ENCODE measurements around the gene GMPPA.

Gene GMPPA

GRCh38 chr2:219467736-219468075, 31.0 kb upstream of the GMPPA start:
- no peak for DNase-seq (ENCODE audit: low read depth, low spot score)

- DNase-seq (ENCODE audit: low read depth, low spot score): no peak
Measured at GRCh38 chr2:219468410-219469185, 30.1 kb upstream of the GMPPA start.

DNA sequence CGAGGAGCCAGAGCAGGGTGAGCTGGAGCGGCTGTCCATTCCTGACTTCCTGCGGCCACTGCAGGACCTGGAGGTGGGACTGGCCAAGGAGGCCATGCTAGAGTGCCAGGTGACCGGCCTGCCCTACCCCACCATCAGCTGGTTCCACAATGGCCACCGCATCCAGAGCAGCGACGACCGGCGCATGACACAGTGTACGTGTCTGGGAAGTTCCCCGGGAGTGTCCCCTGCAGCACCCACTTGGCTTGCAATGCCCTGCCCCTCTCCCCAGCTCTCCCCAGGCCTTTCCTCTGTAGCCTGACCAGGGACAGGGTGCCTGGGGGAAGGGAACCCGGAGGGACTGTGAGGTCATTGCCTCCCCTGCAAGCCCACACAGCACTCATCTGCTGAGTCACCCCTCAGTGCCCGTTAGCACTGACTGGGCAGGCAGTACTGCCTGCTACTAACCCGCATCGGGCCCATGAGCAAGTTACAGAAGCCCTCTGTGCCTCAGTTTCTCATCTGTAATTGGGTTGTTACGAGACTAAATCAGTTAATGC, 29.4 kb upstream of the GMPPA start:
- DNase-seq (ENCODE audit: low read depth, low spot score): no peak

DNA sequence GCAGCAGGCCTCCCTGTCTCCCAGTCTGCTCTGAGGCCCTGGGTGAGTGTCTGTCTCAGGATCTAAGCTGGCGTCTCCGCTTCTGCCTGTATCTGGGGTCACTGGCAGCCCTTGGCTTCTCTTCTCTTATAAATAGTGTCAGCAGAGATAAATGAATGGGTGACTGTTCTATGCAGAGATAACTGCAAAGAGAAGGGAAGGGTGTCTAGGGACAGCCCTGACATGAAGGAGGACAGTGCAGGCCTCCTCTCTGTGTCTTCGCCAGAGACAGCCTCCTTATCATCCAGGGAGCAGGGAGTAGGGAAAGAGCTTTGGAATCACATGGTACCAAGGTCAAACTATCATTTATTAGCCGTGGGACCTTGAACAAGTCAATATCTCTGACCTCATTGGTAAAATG, 28.3 kb upstream of the GMPPA start:
- DNase-seq (ENCODE audit: low read depth, low spot score): no peak

- DNase-seq (ENCODE audit: low read depth, low spot score): no peak
Measured at GRCh38 chr2:219471476-219472371, 27.0 kb upstream of the GMPPA start.

DNA sequence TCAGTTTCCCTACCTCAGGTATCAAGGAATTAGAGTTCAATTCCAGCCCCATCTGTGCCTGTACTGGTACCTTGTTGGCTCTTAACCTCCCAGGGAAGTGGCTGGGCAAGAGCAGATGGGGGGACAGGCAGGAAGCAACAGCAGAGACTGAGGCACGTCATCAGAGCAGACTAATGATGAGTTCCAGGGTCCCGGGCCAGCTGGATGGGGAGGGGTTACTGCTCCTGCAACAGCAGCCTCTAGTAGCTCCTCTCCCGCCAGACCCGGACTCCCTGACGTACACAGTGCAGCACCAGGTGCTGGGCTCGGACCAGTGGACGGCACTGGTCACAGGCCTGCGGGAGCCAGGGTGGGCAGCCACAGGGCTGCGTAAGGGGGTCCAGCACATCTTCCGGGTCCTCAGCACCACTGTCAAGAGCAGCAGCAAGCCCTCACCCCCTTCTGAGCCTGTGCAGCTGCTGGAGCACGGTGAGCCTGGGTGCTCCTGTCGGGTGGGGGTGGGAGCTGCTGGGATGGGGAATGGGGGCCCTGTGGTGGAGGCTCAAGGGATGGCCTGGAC, 26.0 kb upstream of the GMPPA start:
- DNase-seq (ENCODE audit: low read depth, low spot score): no peak

DNA sequence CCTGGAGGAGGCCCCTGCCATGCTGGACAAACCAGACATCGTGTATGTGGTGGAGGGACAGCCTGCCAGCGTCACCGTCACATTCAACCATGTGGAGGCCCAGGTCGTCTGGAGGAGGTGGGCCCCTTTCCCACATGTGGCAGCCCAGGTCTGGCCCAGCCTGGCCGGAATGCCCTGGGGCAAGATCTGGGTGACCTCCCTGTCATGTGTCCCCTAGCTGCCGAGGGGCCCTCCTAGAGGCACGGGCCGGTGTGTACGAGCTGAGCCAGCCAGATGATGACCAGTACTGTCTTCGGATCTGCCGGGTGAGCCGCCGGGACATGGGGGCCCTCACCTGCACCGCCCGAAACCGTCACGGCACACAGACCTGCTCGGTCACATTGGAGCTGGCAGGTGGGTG, 25.2 kb upstream of the GMPPA start:
- DNase-seq (ENCODE audit: low read depth, low spot score): no peak

DNA sequence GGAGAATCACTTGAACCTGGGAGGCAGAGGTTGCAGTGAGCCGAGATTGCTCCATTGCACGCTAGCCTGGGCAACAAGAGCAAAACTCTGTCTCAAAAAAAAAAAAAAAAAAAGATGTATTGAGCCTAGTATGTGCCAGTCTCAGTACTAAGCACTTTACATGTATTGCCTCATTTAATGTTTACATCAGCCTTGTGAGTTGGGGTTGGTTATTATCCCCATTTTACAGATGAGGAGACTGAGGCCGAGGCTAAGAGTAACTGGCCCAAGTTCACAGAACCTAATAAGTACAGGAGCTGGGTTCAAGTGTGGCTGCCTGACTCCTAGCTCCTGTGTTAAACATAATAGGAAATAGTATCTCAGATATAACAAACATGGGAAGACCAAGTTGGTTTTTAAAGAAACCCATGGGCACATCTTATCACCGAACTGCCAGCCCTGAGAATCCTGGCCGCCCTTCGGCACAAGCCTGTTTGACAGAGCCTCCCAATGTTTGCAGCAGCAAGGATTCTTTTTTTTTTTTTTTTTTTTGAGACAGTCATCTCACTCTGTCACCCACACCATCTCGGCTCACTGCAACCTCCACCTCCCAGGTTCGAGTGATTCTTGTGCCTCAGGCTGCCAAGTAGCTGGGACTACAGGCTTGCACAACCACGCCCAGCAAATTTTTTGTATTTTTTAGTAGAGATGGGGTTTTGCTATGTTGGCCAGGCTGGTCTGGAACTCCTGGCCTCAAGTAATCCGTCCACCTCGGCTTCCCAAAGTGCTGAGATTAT, 24.2 kb upstream of the GMPPA start:
- no peak for DNase-seq (ENCODE audit: low read depth, low spot score)

GRCh38 chr2:219475278-219475677, 23.4 kb upstream of the GMPPA start:
- DNase-seq (ENCODE audit: low read depth, low spot score): no peak

DNA sequence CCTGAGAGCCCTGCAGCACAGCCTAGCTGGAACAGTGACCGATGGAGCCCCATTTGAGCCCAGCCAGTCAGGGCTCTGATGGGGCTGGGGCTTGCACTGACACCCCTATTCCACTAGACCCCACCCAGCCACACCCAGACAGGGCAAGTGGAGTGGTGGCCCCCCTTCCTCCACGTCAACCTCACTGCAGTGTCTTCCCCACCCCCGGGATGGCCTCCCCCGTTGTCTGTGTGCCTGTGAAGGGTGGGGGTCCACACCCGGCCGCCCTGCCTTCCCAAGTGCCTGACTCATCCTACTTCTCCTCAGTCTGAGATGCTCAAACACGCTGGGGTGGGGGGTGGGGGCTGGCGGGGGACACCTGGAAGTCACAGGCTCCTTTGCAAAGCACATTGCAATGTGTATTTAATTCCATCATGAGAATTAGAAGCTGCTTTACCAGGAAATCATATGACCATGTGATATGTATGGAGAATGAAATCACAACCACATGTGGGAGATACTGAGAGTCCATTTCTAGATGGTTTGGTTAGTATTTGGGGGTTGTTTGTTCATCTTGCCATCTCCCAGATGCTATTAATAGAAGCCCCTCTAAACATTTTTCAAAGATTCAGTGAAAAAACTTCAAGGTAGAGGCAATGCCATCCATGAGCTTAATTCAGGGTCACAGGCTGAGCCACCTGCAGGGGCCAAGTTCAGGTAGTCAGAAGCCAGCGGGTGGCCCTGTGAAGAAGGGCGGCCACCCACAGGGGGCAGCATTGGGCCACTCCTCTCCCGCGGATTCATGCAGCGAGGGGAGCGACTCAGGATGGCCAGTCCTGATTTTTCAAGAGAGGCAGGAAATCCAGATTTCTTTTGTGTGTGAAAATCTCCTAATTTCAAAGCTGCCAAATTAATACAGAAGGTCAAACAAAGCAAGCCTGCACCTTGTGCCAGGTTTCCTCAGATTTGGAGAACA, 22.7 kb upstream of the GMPPA start:
- DNase-seq (ENCODE audit: low read depth, low spot score): no peak

DNA sequence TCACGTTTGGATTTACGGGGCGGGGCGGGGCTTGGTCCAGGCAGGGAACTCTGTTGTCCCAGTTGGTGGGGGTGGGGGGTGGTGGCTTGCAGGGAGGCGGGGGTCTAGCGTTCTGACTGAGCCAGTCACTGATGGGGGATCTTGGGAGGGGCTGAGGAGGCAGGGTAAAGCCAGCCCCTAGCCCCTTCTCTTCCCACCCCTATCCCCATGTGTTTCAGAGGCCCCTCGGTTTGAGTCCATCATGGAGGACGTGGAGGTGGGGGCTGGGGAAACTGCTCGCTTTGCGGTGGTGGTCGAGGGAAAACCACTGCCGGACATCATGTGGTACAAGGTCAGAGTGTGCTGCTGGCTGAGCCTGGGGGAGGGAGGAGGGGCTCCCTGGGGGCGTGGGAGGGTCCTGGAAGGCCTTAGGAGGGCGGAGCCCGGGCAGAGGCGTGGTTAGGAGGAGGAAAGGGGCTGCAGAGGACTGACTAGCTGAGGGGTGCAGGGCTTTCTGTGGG, 22.0 kb upstream of the GMPPA start:
- DNase-seq (ENCODE audit: low read depth, low spot score): no peak

- DNase-seq (ENCODE audit: low read depth, low spot score): no peak
Measured at GRCh38 chr2:219477179-219477578, 21.5 kb upstream of the GMPPA start.

DNA sequence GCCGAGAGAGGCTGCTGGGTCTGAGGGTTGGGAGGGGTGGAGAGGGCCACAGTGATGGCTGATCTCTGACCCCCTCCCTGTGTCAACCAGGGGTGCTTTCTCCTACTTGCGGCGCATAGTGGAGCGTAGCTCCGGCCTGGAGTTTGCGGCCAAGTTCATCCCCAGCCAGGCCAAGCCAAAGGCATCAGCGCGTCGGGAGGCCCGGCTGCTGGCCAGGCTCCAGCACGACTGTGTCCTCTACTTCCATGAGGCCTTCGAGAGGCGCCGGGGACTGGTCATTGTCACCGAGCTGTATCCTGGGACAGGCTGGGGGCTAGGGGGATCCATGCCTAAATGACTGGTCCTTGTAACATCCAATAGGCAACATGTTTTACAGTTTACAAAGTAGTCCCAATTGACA, 20.9 kb upstream of the GMPPA start:
- DNase-seq (ENCODE audit: low read depth, low spot score): no peak

DNA sequence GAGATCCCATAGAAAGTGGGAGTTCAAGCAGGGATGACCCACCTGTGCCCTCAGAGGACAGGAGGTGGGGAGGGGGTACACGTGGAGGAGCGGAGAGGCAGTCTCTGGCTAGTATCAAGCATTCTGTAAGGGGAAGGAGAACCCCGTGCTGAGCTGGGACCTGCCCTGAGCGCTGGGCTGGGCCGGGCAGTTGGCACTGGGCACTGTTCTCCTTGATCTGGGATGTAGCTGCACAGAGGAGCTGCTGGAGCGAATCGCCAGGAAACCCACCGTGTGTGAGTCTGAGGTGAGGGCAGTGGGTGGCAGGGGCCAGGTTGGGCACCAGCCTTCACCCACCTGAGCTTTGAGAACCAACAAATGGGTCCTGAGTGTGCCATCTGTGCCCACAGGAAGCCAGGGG, 19.8 kb upstream of the GMPPA start:
- DNase-seq (ENCODE audit: low read depth, low spot score): no peak

GRCh38 chr2:219480004-219480403, 18.7 kb upstream of the GMPPA start:
- DNase-seq (ENCODE audit: low read depth, low spot score): no peak

DNA sequence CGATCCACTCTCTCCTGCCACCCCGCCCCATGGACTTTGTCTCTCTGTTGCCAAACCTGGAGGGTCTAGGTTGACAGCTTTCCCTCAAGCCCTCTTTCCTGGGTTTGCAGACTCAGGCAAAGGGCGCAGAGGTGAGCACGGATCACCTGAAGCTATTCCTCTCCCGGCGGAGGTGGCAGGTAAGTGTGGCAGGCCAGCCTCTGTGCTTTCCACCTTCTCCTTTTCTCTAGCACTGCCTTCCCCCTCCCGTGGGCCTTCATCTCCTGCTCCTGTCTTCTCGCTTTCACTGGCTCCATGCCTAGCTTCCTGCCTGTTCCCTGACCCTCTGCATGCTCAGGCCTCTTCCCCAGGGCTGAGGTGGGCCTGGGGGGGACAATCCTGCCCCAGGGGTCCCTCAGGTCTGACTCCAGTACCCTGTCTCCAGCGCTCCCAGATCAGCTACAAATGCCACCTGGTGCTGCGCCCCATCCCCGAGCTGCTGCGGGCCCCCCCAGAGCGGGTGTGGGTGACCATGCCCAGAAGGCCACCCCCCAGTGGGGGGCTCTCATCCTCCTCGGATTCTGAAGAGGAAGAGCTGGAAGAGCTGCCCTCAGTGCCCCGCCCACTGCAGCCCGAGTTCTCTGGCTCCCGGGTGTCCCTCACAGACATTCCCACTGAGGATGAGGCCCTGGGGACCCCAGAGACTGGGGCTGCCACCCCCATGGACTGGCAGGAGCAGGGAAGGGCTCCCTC, 15.9 kb upstream of the GMPPA start:
- no peak for DNase-seq (ENCODE audit: low read depth, low spot score)

DNA sequence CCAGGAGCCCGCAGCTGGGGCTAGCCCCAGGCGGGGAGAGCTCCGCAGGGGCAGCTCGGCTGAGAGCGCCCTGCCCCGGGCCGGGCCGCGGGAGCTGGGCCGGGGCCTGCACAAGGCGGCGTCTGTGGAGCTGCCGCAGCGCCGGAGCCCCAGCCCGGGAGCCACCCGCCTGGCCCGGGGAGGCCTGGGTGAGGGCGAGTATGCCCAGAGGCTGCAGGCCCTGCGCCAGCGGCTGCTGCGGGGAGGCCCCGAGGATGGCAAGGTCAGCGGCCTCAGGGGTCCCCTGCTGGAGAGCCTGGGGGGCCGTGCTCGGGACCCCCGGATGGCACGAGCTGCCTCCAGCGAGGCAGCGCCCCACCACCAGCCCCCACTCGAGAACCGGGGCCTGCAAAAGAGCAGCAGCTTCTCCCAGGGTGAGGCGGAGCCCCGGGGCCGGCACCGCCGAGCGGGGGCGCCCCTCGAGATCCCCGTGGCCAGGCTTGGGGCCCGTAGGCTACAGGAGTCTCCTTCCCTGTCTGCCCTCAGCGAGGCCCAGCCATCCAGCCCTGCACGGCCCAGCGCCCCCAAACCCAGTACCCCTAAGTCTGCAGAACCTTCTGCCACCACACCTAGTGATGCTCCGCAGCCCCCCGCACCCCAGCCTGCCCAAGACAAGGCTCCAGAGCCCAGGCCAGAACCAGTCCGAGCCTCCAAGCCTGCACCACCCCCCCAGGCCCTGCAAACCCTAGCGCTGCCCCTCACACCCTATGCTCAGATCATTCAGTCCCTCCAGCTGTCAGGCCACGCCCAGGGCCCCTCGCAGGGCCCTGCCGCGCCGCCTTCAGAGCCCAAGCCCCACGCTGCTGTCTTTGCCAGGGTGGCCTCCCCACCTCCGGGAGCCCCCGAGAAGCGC, 15.0 kb upstream of the GMPPA start:
- DNase-seq (ENCODE audit: low read depth, low spot score): no peak

GRCh38 chr2:219484343-219485200, 14.1 kb upstream of the GMPPA start:
- DNase-seq (ENCODE audit: low read depth, low spot score): no peak
